ENCODE measurements around the gene OR6S1. TPM values are rescaled to one million over a fixed set of nuclear protein-coding genes. Genes with fewer than 3 reads are reported as not detected.

Gene OR6S1
- total and polyA plus RNA-seq, 10 of the 15 experiments (the other 5 are each of a cell fraction or from before 2014, with no cell fraction given): 0.22 to 0.67 (median 0.43) TPM; not detected in 4

GRCh38 chr14:20679907-20680306, 38.4 kb upstream of the OR6S1 start (continued):
- TF ChIP-seq ZBTB11 (CRISPR knock-in tag; IDR thresholded peaks at IDR 0.05) (no peak), ATF3 (IDR thresholded peaks at IDR 0.05; ENCODE audit: borderline replicate concordance, extremely low read depth, low read depth, low read length) (peak; percentile 52; the same call in 1 of the 2 replicates), ZNF592 (IDR thresholded peaks at IDR 0.05) (no peak), ZBTB33 (IDR thresholded peaks at IDR 0.05) (no peak), ZNF687 (IDR thresholded peaks at IDR 0.05) (no peak), BMI1 (IDR thresholded peaks at IDR 0.05; ENCODE audit: borderline replicate concordance) (no peak), FOXK2 (IDR thresholded peaks at IDR 0.05) (no peak), IRF5 (IDR thresholded peaks at IDR 0.05; ENCODE audit: borderline replicate concordance) (no peak), PBX3 (IDR thresholded peaks at IDR 0.05; ENCODE audit: insufficient replicate concordance, low read depth, low read length) (no peak)

Data from GM12878 (cell line).